Calu3 (cell line): ENCODE data around the gene SH3BP4. TPM values are rescaled to one million over a fixed set of nuclear protein-coding genes. Genes with fewer than 3 reads are reported as not detected.

ENCODE experiments used
- BruUV-seq: library from RNA; stranded (reverse); fragments of 400-500 nt; replicated peaks from 2 replicates; lab custom pipeline; 2021; lab: Mats Ljungman, UMichigan
- CTCF ChIA-PET: fragments of 300-600 bp; sonication (Branson Sonifier 250); formaldehyde crosslinking; loops from one replicate; lab custom pipeline; 2022; ENCODE audit warnings: antibody characterized with exemption; lab: Charles Lee
- DNase-seq: peaks from one replicate; pipeline ENCODE4 v3.0.0; 2022
- H3K27ac Mint-ChIP-seq: one replicate; pipeline ENCODE4 v1.8.0; 2022; ENCODE audit warnings: mixed read lengths; ENCODE audit not compliant: unreplicated experiment
- H3K27me3 Mint-ChIP-seq: one replicate; pipeline ENCODE4 v1.8.0; 2022; ENCODE audit warnings: mixed read lengths; ENCODE audit not compliant: unreplicated experiment
- H3K36me3 Mint-ChIP-seq: one replicate; pipeline ENCODE4 v1.8.0; 2022; ENCODE audit warnings: mild to moderate bottlenecking, moderate library complexity, mixed read lengths; ENCODE audit not compliant: insufficient read depth, unreplicated experiment
- H3K4me1 Mint-ChIP-seq: one replicate; pipeline ENCODE4 v1.8.0; 2022; ENCODE audit warnings: mild to moderate bottlenecking, low read depth, mixed read lengths; ENCODE audit not compliant: unreplicated experiment
- H3K4me3 Mint-ChIP-seq: one replicate; pipeline ENCODE4 v1.8.0; 2022; ENCODE audit warnings: mild to moderate bottlenecking, low read depth, moderate library complexity, mixed read lengths; ENCODE audit not compliant: unreplicated experiment
- H3K9me3 Mint-ChIP-seq: one replicate; pipeline ENCODE4 v1.8.0; 2022; ENCODE audit warnings: low read depth, mixed read lengths; ENCODE audit not compliant: unreplicated experiment
- CTCF ChIP-seq: fragments of 200-600 bp; IDR thresholded peaks from one replicate; pipeline ENCODE4 v1.8.0; 2022; ENCODE audit warnings: antibody characterized with exemption; ENCODE audit not compliant: unreplicated experiment
- intact Hi-C: fragments of 100-400 bp; cut with micrococcal nuclease; formaldehyde crosslinking; loops from one replicate; pipeline ENCODE4 v1.10.0; 2022; ENCODE audit not compliant: unreplicated experiment
- total RNA-seq: library from RNA; stranded (reverse); gene quantifications from 2 replicates; pipeline ENCODE4 v1.2.3, GENCODE V29; 2022

Gene SH3BP4
- total RNA-seq, 1 experiment from 2014 or later, result 36.9 TPM

GRCh38 chr2:235024191-235024860 lies 72.5 kb downstream of the SH3BP4 start:
- CTCF ChIA-PET, result no interaction called here
- intact Hi-C loops, result no loop called here
- BruUV-seq, result no TSS peak
- TF ChIP-seq CTCF, result no peak
- no peak for DNase-seq
- H3K9me3 Mint-ChIP-seq, result no peaks in the 10 kb centered on the region
- H3K4me3 Mint-ChIP-seq, result peak overlapping the region; percentile 15
- H3K4me1 Mint-ChIP-seq, result peaks cover 76% of the 10 kb centered on the region
- H3K36me3 Mint-ChIP-seq, result peaks cover 19% of the 10 kb centered on the region
- no peaks in the 10 kb centered on the region for H3K27me3 Mint-ChIP-seq
- peak overlapping the region; percentile 32 for H3K27ac Mint-ChIP-seq

DNA sequence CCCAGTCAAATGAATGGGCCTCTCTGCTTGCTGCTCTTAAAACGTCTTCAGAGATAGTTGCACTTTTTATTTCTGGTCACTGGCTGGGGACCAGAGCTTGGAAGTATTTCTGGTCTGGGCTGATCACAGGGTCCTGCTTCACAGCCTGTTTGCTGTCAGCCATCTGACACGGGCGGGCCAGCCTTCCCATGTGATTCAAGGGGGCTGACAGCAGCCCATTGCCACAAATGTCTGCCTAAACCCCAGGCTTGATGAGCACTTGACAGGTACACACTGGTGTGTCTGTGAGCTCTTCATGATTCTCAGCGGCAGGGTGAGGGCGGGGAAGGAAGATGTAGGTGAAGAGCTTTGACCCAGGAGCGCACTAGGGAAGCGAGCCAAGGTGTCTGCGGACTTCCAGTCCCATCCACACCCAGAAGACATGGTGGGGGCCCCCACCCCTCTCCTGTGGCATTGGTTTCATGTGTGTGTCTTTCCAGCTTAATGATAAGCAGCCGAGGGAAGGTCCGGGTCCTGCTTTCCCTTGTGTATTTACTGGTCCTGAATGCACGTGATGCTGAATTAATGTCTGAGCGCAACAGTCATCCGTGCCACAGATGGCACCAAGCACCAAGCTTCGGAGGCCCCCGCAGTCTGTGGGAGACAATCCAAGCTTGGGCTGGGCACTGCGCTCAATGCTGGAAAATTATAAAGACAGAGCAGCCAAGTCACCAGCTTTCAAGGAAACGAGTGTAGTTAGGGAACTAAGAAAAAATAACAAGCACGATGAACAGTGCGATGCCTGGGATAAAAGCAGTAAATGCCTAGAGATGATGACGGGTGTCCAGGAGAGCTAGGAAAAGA lies 73.3 kb downstream of the SH3BP4 start:
- DNase-seq, result no peak
- Mint-ChIP-seq H3K36me3 (peaks cover 19% of the 10 kb centered on the region), H3K9me3 (no peaks in the 10 kb centered on the region), H3K4me1 (peaks cover 84% of the 10 kb centered on the region), H3K27me3 (no peaks in the 10 kb centered on the region), H3K4me3 (peak overlapping the region; percentile 87), H3K27ac (peak overlapping the region; percentile 99)
- CTCF ChIA-PET, result no interaction called here
- BruUV-seq, result no TSS peak
- intact Hi-C loops, result loop anchor here (5.0 kb wide), 1 partner anchor 63 kb away; no protein-coding TSS in a partner anchor
- no peak for TF ChIP-seq CTCF

DNA sequence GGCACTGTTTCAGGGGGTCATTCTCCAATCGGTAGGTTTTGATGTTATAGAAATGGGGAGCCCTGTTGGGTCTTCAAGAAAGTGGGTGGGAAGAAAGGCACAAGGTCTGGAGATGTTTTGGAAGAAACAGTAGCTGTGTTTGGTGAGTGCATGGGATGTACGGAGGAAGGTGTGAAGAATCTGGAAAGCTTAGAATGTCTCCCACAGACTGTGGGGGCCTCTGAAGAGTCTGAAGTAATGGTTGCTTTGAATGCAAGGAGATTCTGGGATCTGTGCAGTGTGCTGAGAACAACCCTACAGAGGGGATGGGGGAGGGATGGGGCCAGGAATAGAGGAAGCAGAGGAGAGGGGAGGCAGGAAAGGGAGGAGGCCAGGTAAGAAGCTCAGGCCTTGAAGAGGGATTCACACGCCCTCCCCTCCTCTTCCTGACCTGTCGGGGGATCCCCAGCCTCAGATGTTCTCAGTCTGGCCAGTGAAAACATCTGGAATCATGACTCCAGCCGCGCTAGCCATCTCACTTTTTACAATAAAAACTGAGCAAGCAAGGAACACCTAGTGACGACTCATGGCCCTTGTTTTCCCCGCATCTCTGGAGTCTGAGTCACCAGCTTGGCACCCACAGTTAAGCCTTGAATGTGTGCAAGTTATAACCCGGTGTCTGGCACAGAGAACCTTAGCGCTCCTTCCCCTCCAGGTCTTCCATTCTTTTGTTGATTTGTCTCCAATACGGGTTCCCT lies 74.2 kb downstream of the SH3BP4 start:
- Mint-ChIP-seq H3K4me1 (peaks cover 80% of the 10 kb centered on the region), H3K27ac (peak overlapping the region; percentile 99), H3K27me3 (no peaks in the 10 kb centered on the region), H3K36me3 (peaks cover 19% of the 10 kb centered on the region), H3K4me3 (peak overlapping the region; percentile 87), H3K9me3 (no peaks in the 10 kb centered on the region)
- DNase-seq, result peak; percentile 67
- intact Hi-C loops, result loop anchor here (2.0 to 5.0 kb wide), 2 partner anchors 45 to 64 kb away; no protein-coding TSS in a partner anchor
- CTCF ChIA-PET, result no interaction called here
- no peak for TF ChIP-seq CTCF
- no TSS peak for BruUV-seq
